PC-9 (cell line): Measurements from ENCODE around the gene SCNN1G. TPM values are rescaled to one million over a fixed set of nuclear protein-coding genes. Genes with fewer than 3 reads are reported as not detected.
"Not testable (repeated sequence)": the region's sequence is repeated elsewhere in the genome, so short reads cannot be mapped to it uniquely, and the experiment has no call there.

ENCODE experiments used
- BruUV-seq: library from RNA; stranded (reverse); fragments of 400-500 nt; replicated peaks from 2 replicates; lab custom pipeline; 2021; lab: Mats Ljungman, UMichigan
- CTCF ChIA-PET: fragments of 300-600 bp; sonication (Branson Sonifier 250); formaldehyde crosslinking; loops from one replicate; lab custom pipeline; 2022; ENCODE audit warnings: antibody characterized with exemption; lab: Charles Lee
- POLR2A ChIA-PET: fragments of 300-600 bp; sonication (Branson Sonifier 250); formaldehyde crosslinking; loops from one replicate; lab custom pipeline; 2022; ENCODE audit warnings: antibody characterized with exemption; ENCODE audit not compliant: unreplicated experiment; lab: Charles Lee
- DNase-seq, 2 experiments: peaks; one replicate each; pipeline versions ENCODE4 v3.0.0 to v3.0.0-alpha.2; 2015 to 2022; ENCODE audit warnings: mixed read lengths in 1 of 2
- H2AFZ ChIP-seq: fragments of 200-600 bp; sonication (generic); 2 replicates; pipeline ENCODE4 v1.8.1; 2017; ENCODE audit warnings: antibody characterized with exemption
- H3F3A ChIP-seq: fragments of 200-600 bp; sonication (generic); 2 replicates; pipeline ENCODE4 v1.8.1; 2017; ENCODE audit warnings: antibody characterized with exemption, mild to moderate bottlenecking, low read depth; ENCODE audit not compliant: insufficient read depth
- H3K27ac ChIP-seq: fragments of 200-600 bp; sonication (generic); 2 replicates; pipeline ENCODE4 v1.6.1; 2016; ENCODE audit warnings: mixed run types
- H3K27me3 ChIP-seq: fragments of 200-600 bp; sonication (generic); 2 replicates; pipeline ENCODE4 v1.6.1; 2016; ENCODE audit warnings: low read depth, mixed run types; ENCODE audit not compliant: insufficient read depth
- H3K36me3 ChIP-seq: fragments of 200-600 bp; sonication (generic); 2 replicates; pipeline ENCODE4 v1.6.1; 2016; ENCODE audit warnings: low read depth, mixed run types
- H3K4me1 ChIP-seq: fragments of 200-600 bp; sonication (generic); replicated peaks from 2 replicates; pipeline ENCODE4 v1.6.1; 2016; ENCODE audit warnings: mixed run types; ENCODE audit not compliant: insufficient read depth
- H3K4me2 ChIP-seq: fragments of 200-600 bp; sonication (generic); 2 replicates; pipeline ENCODE4 v1.6.1; 2017; ENCODE audit warnings: mixed run types
- H3K4me3 ChIP-seq: fragments of 200-600 bp; sonication (generic); 2 replicates; pipeline ENCODE4 v1.6.1; 2016; ENCODE audit warnings: mixed run types
- H3K79me2 ChIP-seq: fragments of 200-600 bp; sonication (generic); 2 replicates; pipeline ENCODE4 v1.6.1; 2017; ENCODE audit warnings: low read depth, mixed run types
- H3K9me2 ChIP-seq: fragments of 200-600 bp; sonication (generic); 2 replicates; pipeline ENCODE4 v1.8.1; 2017; ENCODE audit warnings: mild to moderate bottlenecking; ENCODE audit not compliant: insufficient read depth
- H3K9me3 ChIP-seq: fragments of 200-600 bp; sonication (generic); 2 replicates; pipeline ENCODE4 v1.8.1; 2016; ENCODE audit warnings: low read depth; ENCODE audit not compliant: insufficient read depth
- H4K20me1 ChIP-seq: fragments of 200-600 bp; sonication (generic); 2 replicates; pipeline ENCODE4 v1.8.1; 2017; ENCODE audit not compliant: insufficient read depth
- EZH2 ChIP-seq: fragments of 200-600 bp; sonication (generic); IDR thresholded peaks from 2 replicates; pipeline ENCODE4 v1.8.0; 2017; ENCODE audit warnings: antibody characterized with exemption, low read depth
- intact Hi-C: fragments of 100-400 bp; cut with micrococcal nuclease; formaldehyde crosslinking; loops from one replicate; pipeline ENCODE4 v1.10.0; 2022; ENCODE audit not compliant: unreplicated experiment
- total RNA-seq: library from RNA; stranded (reverse); gene quantifications from 2 replicates; pipeline ENCODE4 v1.2.3, GENCODE V29; 2021
- TF ChIP-seq, protein P1 (sequence below): fragments of 200-600 bp; sonication (generic); conservative IDR thresholded peaks from 2 replicates; pipeline ENCODE4 v1.6.1; 2017; ENCODE audit warnings: mixed run types, antibody characterized with exemption, mild to moderate bottlenecking, moderate library complexity

The SCNN1G gene
- total RNA-seq, 1 experiment from 2014 or later = not detected

DNA sequence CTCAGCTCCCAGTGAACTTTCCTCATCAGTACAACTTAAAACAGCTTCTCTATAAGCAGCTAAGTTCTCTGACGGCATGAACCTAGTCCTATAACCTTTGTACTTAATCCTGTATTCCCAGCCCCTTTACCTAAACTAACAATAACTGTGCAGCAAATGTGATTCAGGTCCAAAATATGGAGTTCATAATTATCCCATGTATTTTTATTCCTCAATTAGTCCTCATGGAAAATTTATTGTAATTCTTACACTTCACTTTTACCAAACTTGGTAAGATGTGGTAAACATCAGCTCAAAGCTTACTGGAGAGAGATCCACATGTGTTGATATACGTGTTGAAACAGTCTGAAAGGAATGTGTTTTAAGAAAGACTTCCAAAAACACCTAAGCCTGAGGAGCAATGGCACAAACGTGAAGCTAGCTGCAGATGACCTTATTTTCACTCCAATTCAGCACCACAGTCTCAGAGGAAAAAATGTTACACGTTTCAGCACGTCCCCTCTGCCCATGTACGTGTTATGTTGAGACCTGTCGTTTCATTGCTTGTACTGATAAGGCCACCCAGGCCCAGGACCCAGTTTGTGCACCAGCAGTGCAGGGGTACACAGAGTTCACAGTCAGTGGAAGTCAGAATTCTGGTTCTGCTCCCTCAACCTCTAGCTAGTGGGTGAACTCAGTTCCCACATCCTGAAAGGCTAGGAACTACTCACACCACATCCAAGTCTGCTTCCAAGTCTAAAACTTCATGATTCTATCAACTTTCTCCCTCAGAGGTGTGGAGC is 40.4 kb upstream of the SCNN1G start:
- H3K79me2 ChIP-seq = peaks cover 79% of the 10 kb centered on the region
- H3K27ac ChIP-seq = no peak overlapping the region
- POLR2A ChIA-PET = no interaction called here
- H3K36me3 ChIP-seq = no peaks in the 10 kb centered on the region
- H2AFZ ChIP-seq = no peak overlapping the region
- H3K4me1 ChIP-seq = peaks cover 13% of the 10 kb centered on the region
- no peak for DNase-seq
- no peak overlapping the region for H3K4me2 ChIP-seq
- no TSS peak for BruUV-seq
- H3K9me2 ChIP-seq = no peaks in the 10 kb centered on the region
- no peaks in the 10 kb centered on the region; the same call in 1 of the 2 replicates for H4K20me1 ChIP-seq
- H3K27me3 ChIP-seq = no peaks in the 10 kb centered on the region
- no peak overlapping the region for H3K4me3 ChIP-seq
- CTCF ChIA-PET = no interaction called here
- TF ChIP-seq EZH2 = no peak
- TF ChIP-seq, protein P1, sequence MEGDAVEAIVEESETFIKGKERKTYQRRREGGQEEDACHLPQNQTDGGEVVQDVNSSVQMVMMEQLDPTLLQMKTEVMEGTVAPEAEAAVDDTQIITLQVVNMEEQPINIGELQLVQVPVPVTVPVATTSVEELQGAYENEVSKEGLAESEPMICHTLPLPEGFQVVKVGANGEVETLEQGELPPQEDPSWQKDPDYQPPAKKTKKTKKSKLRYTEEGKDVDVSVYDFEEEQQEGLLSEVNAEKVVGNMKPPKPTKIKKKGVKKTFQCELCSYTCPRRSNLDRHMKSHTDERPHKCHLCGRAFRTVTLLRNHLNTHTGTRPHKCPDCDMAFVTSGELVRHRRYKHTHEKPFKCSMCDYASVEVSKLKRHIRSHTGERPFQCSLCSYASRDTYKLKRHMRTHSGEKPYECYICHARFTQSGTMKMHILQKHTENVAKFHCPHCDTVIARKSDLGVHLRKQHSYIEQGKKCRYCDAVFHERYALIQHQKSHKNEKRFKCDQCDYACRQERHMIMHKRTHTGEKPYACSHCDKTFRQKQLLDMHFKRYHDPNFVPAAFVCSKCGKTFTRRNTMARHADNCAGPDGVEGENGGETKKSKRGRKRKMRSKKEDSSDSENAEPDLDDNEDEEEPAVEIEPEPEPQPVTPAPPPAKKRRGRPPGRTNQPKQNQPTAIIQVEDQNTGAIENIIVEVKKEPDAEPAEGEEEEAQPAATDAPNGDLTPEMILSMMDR = no peak
- intact Hi-C loops = no loop called here
- H3K9me3 ChIP-seq = peaks cover 8% of the 10 kb centered on the region; the same call in 1 of the 2 replicates
- H3F3A ChIP-seq = no peaks in the 10 kb centered on the region

DNA sequence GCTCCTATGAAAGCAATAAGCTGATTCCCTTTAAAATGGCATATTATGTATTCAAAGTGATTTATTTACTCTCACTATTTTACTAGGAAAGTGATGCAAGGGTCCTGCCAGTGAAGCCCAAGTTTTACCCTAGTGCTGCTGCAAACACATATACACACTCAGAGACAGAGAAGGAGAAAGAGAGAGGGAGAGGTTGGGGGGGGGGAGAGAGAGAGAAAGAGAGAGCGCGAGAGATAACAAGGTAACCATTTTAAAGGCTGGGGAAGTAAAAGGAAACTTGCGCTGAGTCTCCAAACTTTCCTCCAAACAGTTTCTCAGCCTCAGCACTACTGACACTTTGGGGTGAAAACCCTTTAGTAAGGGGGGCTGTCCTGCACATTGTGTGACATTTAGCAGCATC is 39.2 kb upstream of the SCNN1G start:
- no peaks in the 10 kb centered on the region for H3K9me2 ChIP-seq
- intact Hi-C loops = no loop called here
- BruUV-seq = no TSS peak
- H3K4me1 ChIP-seq = peaks cover 24% of the 10 kb centered on the region
- no peaks in the 10 kb centered on the region for H3K36me3 ChIP-seq
- ChIA-PET CTCF (interaction anchor here (0.9 kb wide), 1 partner anchor 292 kb away, joined by 4 read pairs; no protein-coding TSS in a partner anchor), POLR2A (no interaction called here)
- no peaks in the 10 kb centered on the region for H3K9me3 ChIP-seq
- TF ChIP-seq, protein P1 = no peak
- no peak for TF ChIP-seq EZH2
- no peak overlapping the region for H2AFZ ChIP-seq
- no peak for DNase-seq
- H3K27me3 ChIP-seq = no peaks in the 10 kb centered on the region
- H3K4me3 ChIP-seq = no peak overlapping the region
- H3K79me2 ChIP-seq = peaks cover 91% of the 10 kb centered on the region
- no peak overlapping the region for H3K27ac ChIP-seq
- H4K20me1 ChIP-seq = no peaks in the 10 kb centered on the region; the same call in 1 of the 2 replicates
- no peak overlapping the region for H3K4me2 ChIP-seq
- H3F3A ChIP-seq = no peaks in the 10 kb centered on the region

DNA sequence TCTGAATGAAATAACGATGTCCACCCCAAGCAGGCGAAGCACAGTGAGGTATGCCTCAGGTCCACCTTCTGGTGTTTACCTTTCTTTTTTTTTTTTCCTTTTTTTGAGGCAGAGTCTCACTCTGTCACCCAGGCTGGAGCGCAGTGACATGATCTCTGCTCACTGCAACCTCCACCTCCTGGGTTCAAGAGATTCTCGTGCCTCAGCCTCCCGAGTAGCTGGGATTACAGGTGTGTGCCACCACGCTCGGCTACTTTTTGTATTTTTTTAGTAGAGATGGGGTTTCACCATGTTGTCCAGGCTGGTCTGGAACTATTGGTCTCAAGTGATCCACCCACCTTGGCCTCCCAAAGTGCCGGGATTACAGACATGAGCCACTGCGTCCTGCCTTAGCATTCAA is 38.2 kb upstream of the SCNN1G start:
- POLR2A ChIA-PET = not testable (repeated sequence)

More for the DNA sequence above, 38.2 kb upstream of the SCNN1G start:
- H3K27me3 ChIP-seq, H3K9me3 ChIP-seq, H3K4me2 ChIP-seq, H3K36me3 ChIP-seq, H3K4me3 ChIP-seq, intact Hi-C loops, CTCF ChIA-PET, H3F3A ChIP-seq, BruUV-seq, H3K27ac ChIP-seq, DNase-seq, H3K9me2 ChIP-seq, H2AFZ ChIP-seq, H4K20me1 ChIP-seq: not testable (repeated sequence)
- H3K4me1 ChIP-seq = peaks cover 24% of the 10 kb centered on the region
- H3K79me2 ChIP-seq = peaks cover 84% of the 10 kb centered on the region
